Keratinocyte (primary cell): Measurements from ENCODE around the gene CPNE1.

Experiments
- CTCF ChIP-seq, 3 experiments: IDR thresholded peaks in 1 of 3; conservative IDR thresholded peaks in 1 of 3; optimal IDR thresholded peaks in 1 of 3; 2 replicates in 2 of 3; 3 replicates in 1 of 3; pipeline versions ENCODE3 to v1.5.1; 2011; ENCODE audit warnings: low read length in 3 of 3, mild to moderate bottlenecking in 3 of 3, moderate library complexity in 2 of 3, control low read depth in 1 of 3, inconsistent platforms in 1 of 3; ENCODE audit not compliant: insufficient read depth in 2 of 3; ENCODE audit errors: extremely low read depth in 1 of 3
- EZH2 ChIP-seq: IDR thresholded peaks from one replicate; pipeline ENCODE4 v1.6.1; 2012; ENCODE audit warnings: inconsistent platforms, mild to moderate bottlenecking, low read length, moderate library complexity

GRCh38 chr20:35702824-35703695 lies 38.4 kb upstream of the CPNE1 start:
- no peak for TF ChIP-seq CTCF (optimal IDR thresholded peaks at IDR 0.05 in 1 of 3, IDR thresholded peaks at IDR 0.05 in 1 of 3, conservative IDR thresholded peaks at IDR 0.05 in 1 of 3; ENCODE audit: extremely low read depth in 1 of 3, insufficient read depth in 2 of 3, low read length in 3 of 3)
- no peak for TF ChIP-seq EZH2
